HG03045 (cell line): ENCODE measurements around the gene DCAKD.

Experiments used
- ATAC-seq: cut with Tn5 transposase; IDR thresholded peaks from one replicate; pipeline ENCODE4 v1.9.1; 2021; ENCODE audit warnings: mild to moderate bottlenecking, moderate library complexity; ENCODE audit not compliant: unreplicated experiment

DCAKD gene

DNA sequence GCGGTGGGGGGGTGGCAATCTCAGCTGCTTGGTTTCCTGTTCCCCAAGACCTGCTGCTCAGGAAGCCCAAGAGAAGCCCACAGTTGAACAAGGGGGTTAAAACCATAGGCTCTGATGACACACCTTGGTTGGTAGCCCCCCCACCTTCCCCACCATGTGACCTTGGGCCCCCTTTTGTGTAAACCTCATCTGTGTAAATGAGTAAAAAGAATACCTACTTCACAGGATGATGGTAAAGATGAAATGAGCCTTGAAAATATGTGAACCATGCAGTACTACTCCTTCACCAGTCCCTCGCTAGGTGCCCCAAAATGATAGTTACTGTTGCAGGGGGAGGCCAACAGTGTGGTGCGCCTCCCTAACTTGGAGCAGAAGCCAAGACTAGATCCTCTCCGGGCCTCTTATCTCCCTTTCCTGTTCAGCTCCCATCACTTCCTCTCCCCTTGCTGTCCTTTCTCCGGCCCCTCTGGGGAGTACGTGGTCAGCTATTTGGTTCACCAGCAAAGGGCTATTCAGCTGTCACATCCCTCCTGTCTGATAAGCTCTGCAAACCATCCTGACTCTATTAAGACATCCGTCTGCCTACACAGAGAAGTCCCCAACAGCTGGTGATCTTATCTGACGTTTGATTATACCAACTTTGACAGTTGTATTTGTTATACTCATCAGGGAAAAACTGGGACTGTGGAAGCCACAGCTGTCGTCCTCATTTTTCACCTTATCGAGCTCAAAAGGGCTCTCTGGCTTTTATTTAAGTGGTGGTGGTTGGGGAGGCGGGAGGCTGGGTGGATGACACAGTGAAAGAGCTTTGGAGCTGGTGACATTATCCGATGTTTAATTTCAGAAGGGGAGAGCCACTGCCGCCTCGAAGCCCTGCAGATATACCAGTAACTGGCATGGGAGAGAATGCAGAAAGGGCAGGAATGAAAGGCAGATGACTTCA lies 19.9 kb downstream of the DCAKD start:
- no peak for ATAC-seq

DNA sequence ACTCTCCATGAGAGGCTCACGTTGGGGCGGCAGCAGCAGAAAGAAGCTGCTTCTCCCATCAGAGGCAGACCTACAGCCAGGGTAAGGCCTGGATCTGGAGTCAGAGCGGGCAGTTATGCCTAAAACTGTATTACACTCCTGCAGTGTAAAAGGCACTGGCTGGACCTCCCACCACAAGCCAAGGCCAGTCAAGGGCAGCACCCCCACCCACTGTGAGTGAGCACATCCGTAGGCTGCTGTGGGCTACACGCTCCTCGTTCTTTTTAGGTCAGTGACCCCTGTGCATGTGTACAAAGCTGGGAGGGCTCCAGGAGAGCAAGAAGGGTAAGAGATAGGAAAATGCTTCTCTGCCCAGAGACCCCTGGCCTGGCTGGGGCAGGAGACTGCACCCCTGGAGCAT lies 20.7 kb downstream of the DCAKD start:
- ATAC-seq = no peak

DNA sequence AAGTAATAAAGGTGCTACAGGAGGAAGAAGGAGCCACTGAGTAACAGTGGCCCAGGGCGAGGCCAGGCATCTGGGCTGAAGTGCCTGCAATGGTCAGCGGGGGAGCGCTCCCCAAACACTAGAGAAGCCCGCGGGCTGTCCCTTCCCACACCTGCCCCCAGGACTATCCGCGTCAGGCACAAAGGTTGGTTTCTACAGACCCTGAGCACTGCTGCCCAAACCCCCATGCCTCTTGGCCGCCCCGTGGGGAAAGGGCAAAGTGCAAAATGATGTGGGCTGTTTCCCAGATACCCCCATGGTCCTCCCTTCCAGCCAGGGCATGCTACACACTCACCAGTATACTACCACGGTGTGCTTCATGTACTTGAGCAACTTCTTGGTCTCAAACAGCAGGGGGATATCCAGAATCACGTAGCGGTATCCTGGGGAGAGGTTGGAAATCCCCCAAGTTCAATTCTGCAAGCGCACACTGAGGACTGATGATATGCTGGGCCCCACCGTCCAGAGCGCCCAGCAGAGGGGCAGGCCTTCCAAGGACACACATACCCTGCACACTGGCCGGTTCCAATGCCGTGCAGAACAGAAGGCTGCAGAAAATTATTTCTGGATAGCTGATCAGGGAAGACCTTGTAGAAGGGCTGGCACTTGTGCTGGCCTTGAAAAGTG lies 21.5 kb downstream of the DCAKD start:
- ATAC-seq = no peak

DNA sequence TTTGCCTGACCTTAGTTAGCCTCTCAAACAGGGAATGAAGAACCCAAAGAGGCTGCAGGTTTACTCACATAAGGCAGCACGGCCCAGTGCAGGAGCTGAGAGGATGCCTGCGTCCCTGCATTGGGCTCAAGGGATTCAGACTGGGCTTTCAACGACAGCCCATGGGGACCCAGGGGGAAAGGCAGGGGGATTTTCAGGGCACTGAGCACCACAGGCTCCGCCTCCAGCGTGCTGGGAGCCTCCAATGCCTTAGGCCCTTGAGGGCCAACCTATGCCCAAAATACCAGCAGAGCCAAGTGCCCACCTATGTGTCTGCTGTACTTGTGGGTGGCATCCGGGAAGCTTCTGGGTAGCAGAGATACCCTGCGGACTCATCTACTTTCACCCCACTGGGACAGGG lies 22.3 kb downstream of the DCAKD start:
- no peak for ATAC-seq

DNA sequence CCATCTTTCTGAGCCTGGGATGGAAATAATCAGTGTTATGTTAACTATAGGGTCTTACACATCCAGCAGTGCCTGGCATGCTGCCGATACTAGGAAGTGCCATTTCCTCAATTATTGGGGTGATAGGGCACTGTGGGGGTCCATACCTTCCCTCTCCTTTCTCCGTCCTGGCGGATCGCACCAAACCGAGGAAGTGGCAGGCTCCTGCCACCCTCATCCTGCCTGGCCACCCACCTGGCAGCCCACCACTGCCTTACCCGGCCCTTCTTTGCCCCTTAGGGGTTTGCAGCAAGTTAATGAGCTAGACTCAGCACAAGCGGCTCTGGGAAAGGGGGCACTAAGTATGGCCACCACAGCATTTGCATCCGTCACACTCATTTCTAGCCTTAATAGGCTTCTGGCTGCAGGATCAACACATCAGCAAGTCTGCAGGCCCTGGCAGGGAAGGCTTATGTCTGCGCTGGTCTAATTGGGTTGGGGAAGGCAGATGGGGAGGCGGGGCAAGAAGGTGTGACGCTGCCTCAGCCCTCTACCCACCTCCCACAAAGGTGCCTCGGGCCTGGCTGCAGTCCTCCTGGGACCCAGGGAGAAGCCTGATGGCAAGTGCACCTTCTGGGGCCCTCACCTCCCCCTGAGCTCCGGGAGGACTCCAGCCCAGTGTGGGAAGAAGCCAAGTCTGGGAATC lies 28.6 kb downstream of the DCAKD start:
- no peak for ATAC-seq

DNA sequence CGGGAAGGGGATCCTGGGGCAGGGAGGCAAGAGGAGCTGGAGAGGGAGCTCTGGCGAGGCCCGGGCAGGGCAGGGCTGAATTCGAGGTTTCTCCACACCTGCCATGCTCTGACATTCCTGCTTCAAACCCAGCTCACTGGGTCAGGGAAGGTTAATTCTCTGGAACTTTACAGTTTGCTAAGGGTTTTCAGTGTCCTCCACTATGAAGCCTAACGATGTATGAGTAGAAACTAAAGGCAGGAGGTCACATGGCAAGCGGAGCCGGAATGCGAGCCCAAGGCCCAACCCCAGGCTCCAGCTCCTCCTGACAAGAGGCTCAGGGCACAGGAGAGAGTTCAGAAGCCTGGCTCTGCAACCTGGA lies 29.2 kb downstream of the DCAKD start:
- ATAC-seq = no peak

DNA sequence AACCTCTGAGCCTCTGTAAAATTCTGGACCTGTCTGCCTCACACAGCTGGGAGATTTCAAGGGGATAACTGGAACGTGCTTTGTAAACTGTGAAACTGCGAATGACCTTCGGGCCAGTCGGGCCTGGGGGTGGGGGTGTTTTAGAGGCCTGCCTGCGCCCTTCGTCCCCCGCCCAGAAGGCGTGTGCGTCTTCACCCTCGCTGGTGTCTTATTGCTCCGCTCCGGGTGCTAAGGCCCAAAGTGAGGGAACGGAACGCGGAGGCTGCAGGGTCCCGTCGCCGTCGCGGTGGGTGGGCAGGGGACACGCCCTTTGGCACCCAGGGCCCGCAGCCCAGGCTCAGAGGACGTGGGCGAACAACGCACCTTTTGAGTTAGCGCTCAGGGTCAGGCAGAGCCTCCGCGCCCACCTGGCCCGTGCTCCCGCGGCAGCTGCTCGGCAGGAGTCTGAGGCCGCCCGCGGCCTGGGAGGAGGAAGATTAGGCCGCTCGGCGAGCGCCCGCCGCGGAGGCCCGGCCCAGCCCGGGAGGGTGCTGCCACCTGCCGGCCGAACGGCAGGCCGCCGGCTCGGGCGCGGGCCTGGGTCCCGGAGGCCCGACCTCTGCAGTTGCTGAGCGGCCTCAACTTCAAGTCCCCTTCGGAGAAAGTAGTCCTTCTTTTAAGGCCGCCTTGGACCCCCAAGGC lies 29.7 kb downstream of the DCAKD start:
- ATAC-seq = peak; percentile 51

DNA sequence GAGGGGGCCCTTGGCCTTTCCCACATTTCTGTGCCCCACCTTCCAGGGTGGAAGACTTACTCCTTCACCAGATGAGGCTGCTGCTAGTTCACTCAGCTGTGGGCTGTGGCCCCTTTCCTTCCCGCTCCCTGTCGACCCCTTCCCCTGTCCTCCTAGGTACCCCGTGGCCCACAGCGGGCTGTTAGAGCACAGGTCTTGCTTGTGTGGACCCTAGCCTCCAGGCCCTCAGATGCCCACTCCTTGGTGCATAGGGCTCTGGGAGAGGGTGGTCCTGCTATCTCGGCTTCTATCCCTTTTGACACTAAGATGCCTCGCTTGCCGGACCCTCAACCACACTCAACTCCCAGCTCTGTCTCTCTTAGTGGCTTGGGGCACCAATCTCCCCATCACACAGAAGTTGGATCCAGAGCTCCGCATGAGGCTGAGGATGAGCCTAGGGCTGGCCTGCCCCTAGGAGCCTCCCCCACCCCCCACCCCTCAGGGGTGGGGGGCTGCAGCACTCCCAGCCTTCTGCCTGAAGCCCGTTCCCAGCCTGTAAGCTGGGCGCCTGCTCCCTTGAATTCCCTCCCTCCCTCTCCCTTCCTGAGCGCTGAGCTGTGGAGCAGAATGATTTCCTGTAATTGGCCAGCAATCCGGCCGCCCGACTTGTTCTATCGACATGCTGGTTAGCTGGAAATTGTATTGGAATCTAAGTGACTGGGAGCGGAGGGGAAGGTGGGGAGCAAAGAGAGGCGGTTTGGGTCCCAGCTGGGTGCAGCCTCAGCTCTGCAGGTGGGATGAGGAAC lies 30.9 kb downstream of the DCAKD start:
- no peak for ATAC-seq

DNA sequence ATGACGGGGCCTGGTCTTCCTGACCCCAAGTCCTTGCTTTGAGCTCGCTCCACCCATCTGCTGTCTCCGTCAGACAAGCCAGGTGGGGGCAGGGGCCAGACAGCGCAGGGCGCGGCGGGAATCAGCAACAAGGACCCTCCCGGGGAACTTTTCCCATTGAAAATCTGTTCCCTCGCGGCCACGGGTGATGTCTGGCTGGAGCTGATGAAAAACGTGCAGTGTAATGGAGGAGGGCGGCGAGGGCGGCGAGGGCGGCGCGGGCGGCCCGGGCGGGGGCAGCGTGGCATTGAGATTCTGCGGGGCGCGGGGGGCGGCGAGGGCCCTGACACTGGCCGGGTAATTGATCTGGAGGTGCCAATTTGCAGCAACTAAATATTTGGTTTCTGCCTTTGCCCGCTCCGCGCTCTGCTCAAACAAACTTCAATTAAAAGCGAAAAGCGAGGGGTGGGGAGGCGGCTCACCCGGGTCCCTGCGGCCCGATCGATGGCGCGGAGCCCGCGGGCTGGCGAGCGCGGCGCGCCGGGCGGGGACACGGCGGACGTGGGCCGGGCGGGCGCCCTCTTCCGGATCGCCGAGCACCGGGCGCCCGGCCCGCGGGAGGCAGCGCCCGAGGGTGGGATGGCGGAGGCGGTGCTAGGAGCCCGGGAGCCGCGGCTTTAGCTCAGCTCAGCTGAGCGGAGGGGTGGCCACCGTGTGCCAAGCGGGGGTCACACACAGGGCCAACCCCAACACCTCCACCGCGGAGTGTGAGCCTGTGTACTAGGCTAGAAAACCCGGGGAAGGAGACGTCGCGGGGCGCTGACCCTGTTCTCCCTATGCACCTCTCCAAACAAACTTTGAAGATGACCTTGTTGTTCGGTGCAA lies 32.4 kb downstream of the DCAKD start:
- ATAC-seq = no peak

DNA sequence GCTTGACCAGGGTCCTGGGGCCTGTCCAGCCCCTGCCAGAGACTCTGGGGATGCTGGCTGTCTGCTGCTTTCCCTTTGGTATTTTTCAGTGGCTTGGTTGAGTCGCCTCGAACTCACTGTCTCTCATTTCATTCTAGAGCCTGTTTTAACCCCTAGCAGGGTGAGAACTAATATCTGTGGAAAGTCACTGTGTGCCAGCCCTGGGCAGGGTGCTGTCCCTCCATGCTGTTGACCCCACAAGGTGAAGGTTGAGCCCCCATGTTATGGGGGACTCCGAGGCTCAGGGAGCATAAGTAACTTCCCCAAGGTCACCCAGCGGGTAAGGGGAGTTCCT lies 33.0 kb downstream of the DCAKD start:
- no peak for ATAC-seq

DNA sequence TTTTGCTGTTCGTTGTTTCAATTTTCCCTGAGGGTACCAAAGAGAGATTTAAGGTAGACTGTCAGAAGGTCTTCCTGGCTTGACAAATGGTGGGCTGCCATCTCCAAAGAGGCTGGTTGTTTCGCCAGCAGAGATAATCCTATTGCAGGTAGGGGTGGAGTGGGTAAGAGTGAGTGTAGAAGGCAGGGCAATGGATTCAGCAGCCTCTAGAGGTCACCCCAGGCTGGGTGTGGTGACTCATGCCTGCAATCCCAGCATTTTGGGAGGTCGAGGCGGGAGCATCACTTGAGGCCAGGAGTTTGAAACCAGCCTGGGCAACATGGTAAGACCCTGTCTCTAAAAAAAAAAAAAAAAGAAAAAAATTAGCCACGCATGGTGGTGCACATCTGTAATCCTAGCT lies 34.6 kb downstream of the DCAKD start:
- ATAC-seq = no peak

DNA sequence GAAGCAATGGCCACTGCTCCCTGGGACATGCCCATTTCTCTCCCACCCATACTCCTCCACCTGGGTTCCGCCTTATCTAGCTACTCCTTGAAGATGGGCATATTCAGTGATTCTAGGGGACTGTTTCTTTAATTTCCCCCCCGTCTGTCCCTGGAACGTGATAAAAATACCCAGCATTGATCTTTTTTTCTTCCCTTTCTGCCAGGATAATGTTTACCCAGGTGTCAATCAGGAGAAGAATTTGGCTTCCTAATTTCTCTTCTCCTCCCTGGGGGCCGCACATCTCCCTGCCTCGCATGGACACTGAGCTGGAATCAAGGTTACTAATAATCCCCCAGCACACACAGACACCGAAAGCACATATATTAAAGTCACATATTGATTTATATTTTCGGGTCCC lies 35.2 kb downstream of the DCAKD start:
- ATAC-seq = no peak

DNA sequence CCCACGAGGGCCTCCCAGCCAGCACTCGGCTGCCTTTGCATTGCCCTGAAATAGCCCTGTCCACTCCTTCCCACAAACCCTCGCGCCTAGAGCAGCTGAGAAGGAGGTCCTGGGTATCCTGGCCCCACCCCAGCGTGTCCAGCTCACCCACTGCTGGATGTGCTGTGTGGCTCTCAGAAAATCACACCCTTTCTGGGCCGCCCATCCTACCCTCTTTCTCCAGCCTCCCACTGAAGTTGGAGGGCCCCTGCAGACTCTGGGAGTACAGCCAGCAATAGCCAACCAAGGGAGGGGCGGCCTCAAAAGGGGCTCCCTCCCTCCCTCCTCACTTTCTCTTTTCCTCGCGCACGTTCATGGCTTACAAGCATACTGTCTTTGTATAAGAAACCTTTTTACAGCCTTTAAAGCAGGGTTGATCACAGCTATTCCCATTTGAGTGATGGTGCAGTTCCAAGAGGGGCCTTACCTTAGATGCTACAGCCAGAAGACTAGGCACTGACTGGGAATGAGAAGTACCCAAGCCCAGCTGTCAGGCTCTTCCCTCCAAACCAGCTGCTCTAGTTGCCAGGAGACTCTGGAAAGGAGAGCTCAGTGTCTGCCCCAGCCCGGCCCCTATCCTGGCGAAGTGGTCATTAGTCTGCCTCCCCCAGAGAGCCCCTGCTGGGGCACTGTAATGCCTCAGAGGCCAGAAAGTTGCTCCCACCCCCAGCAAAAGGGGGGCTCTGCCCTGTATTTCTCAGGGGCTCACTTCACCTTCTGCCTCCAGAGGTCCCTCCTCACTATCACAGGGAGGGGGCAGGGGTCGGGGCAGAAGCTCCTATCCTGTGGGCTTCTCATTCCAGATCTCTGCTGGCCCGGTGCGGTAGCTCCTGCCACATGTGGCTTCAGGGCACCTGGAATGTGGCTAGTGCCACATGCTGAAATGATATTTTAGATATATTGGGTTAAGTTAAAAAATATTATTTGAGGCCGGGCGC lies 38.1 kb downstream of the DCAKD start:
- no peak for ATAC-seq

DNA sequence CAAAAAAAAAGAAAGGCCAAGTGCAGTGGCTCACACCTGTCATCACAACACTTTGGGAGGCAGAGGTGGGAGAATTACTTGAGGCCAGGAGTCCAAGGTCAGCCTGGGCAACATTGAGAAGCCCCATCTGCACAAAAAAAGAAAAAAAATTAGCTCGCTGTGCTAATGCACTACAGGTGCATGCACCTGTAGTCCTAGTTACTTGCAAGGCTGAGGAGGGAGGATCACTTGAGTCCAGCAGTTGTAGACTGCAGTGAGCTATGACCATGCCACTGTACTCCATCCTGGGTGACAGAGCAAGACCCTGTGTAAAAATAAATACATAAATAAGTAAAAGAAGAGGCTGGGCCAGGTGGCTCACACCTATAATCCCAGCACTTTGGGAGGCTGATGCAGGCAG lies 39.7 kb downstream of the DCAKD start:
- ATAC-seq = no peak

DNA sequence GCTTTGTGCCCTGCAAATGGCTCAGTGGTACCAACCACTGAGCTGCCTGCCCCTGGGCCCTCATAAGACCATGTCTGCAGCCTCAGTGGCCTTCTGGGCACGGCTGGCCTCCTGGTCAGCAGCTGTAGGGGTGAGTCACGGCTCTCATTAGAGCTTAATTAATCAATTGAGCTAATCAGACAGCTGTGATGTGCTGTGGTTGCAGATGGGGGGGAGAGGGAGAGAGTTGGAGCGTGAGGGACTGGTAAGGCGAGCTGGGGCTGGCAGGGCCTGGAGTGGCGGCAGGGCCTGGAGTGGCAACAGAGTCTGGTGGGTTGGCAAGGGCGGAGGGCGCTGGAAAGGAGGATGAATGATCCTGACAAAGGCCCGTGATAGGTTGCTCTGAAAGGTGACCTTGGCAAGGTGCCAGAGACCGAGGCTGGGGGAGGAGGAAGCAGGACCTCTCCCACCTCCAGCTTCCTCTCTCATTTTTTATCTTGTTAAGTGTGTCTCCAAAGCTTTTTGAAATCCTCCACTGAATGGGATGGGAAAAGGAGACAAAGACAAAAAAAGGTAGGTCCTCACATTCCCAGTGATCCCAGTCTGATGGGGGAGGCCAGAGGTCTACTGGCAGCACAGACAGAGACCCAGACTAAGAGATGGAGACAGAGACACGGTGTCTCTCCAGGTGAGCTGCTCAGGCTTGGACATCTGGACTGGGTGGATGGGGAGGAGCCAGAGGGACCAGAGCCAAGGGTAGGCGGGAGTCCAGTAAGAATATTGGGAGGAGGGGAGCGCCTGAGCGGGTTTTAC lies 41.6 kb downstream of the DCAKD start:
- ATAC-seq = no peak

DNA sequence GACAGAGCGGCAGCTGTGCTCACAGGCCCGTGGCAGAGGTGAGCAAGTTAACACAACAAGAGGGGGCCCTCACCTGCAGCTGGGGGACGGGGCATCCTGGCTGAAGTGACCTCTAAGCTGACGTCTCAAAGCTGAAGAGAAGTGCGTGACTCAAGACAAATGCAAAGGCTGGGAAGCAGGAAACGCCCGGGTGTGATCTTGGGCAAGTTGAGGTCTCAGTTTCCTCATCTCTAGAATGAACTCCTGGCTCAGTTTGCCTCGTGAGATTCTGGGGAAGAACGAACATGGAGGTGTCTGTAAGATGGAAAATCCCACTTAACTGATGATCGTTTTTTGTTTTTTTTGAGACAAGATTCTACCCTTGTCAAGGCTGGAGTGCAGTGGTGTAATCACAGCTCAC lies 43.2 kb downstream of the DCAKD start:
- no peak for ATAC-seq

DNA sequence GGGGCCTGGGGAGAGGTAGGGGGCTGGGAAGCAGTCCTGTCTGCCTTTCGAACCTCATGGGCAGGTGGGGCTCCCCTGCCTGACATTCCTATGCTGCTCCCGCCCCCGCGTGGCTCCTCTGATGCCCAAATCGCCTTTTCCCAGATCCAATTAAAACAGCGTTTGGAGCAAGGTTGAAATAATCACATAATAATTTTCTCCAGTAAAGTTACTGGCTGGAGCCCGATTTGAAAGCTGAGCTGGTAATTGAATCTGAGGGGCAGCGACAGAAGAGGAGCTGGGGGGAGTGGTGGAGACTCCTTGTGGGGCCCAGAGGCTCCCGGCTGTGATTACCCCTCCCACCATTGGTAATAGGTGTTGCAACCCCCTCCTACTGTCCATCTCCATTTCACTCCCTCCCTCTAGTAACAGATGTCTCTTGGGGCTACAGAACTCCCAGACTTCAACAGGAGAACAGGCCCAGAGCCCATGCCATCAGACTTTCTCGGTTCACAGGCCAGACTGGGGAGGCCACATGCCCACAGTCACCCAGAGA lies 44.4 kb downstream of the DCAKD start:
- no peak for ATAC-seq
